GM23248 (cell line): ENCODE results near the gene KANK3.

ENCODE experiments used
- EZH2 ChIP-seq: fragments of 200-600 bp; sonication (generic); IDR thresholded peaks from 2 replicates; pipeline ENCODE4 v1.6.1; 2018; ENCODE audit warnings: antibody characterized with exemption, mild to moderate bottlenecking; ENCODE audit not compliant: insufficient read depth, poor library complexity, severe bottlenecking
- EZH2phosphoT487 ChIP-seq: fragments of 200-600 bp; sonication (generic); IDR thresholded peaks from 2 replicates; pipeline ENCODE4 v1.6.1; 2018; ENCODE audit warnings: antibody characterized with exemption, moderate library complexity, mild to moderate bottlenecking, low read depth; ENCODE audit not compliant: insufficient read depth

- TF ChIP-seq EZH2phosphoT487 (no peak), EZH2 (no peak)
Measured at GRCh38 chr19:8377598-8377997, 34.5 kb upstream of the KANK3 start.
